H1 (cell line): ENCODE results near the gene CREB3L4. TPM values are rescaled to one million over a fixed set of nuclear protein-coding genes. Genes with fewer than 3 reads are reported as not detected.

Experiments used
- ASH2L ChIP-seq: fragments of 200-600, 300-600 bp; sonication (generic); IDR thresholded peaks from one replicate; pipeline ENCODE4 v1.7.1; 2017; ENCODE audit warnings: low read length
- CHD1 ChIP-seq: IDR thresholded peaks from 2 replicates; pipeline ENCODE4 v1.6.1; 2012; ENCODE audit warnings: low read depth, low read length, improper control_type of control experiment
- CHD7 ChIP-seq: fragments of 300-600 bp; sonication (generic); IDR thresholded peaks from 2 replicates; pipeline ENCODE4 v1.7.1; 2012; ENCODE audit warnings: low read length, moderate library complexity, mild to moderate bottlenecking, inconsistent platforms; ENCODE audit not compliant: insufficient replicate concordance
- KDM1A ChIP-seq: fragments of 200-600, 300-600 bp; sonication (generic); IDR thresholded peaks from 2 replicates; pipeline ENCODE4 v1.7.1; 2016; ENCODE audit warnings: mild to moderate bottlenecking, low read length, borderline replicate concordance
- POLR2A ChIP-seq, 2 experiments: IDR thresholded peaks; 1 replicate in 1 of 2; 2 replicates in 1 of 2; pipeline ENCODE4 v1.6.1; 2011; ENCODE audit warnings: low read depth in 2 of 2, low read length in 2 of 2, mild to moderate bottlenecking in 2 of 2; ENCODE audit errors: control extremely low read depth in 1 of 2
- RFX5 ChIP-seq: IDR thresholded peaks from 2 replicates; pipeline ENCODE4 v1.6.1; 2011; ENCODE audit warnings: low read depth, low read length, improper control_type of control experiment, borderline replicate concordance
- SRF ChIP-seq: IDR thresholded peaks from 2 replicates; pipeline ENCODE4 v1.6.1; 2011; ENCODE audit warnings: mild to moderate bottlenecking, low read depth, low read length, moderate library complexity
- TAF7 ChIP-seq: optimal IDR thresholded peaks from 2 replicates; pipeline ENCODE3; 2011; ENCODE audit warnings: low read depth, mild to moderate bottlenecking, inconsistent platforms, low read length, moderate library complexity, borderline replicate concordance
- ZNF274 ChIP-seq: IDR thresholded peaks from 2 replicates; pipeline ENCODE4 v1.7.0; 2012; ENCODE audit warnings: low read length, borderline replicate concordance; ENCODE audit errors: extremely low read depth
- polyA plus RNA-seq, 7 experiments: library from polyadenylated mRNA; depleted of rRNA in 3 of 7; stranded (reverse) in 5 of 7; unstranded in 2 of 7; fragments of >200 nt in 5 of 7; fragments of 200-250 nt in 2 of 7; gene quantifications; 1 replicate in 5 of 7; 2 replicates in 1 of 7; 4 replicates in 1 of 7; pipeline versions ENCODE4 v1.2.1 to v1.2.3, GENCODE V29; 2011 to 2013; ENCODE audit warnings: missing spikeins in 2 of 7, mixed read lengths in 2 of 7
- total RNA-seq: library from RNA; stranded (reverse); fragmentation: NEBNext Ultra II Directional; extraction: Animal tissue kit (Norgen Biotek cat#: 25700); gene quantifications from 2 replicates; pipeline ENCODE4 v1.2.1, GENCODE V29; 2021

The CREB3L4 gene
- total and polyA plus RNA-seq, 2 of the 8 experiments (the other 6 are each of a cell fraction or from before 2014, with no cell fraction given) = 34.4 to 54.0 TPM

- no peak for TF ChIP-seq RFX5
- no peak for TF ChIP-seq ZNF274
- TF ChIP-seq SRF = no peak
- TF ChIP-seq KDM1A = no peak
- TF ChIP-seq ASH2L = peak; percentile 68
- TF ChIP-seq TAF7 = no peak
- no peak for TF ChIP-seq CHD7
- TF ChIP-seq POLR2A (IDR thresholded peaks at IDR 0.05; ENCODE audit: control extremely low read depth in 1 of 2, low read depth in 2 of 2, low read length in 2 of 2) = peak; percentile 39 to 59
- no peak for TF ChIP-seq CHD1
These were observed 45.4 kb upstream of the CREB3L4 start (continued) for GRCh38 chr1:153922076-153922971.
